Smooth muscle cell (in vitro differentiated cells): ENCODE results near the gene KCNN3. TPM values are rescaled to one million over a fixed set of nuclear protein-coding genes. Genes with fewer than 3 reads are reported as not detected.

Experiments
- DNase-seq: peaks from one replicate; lab custom pipeline; 2025; ENCODE audit not compliant: unreplicated experiment; lab: John Stamatoyannopoulos, UW
- H2AFZ ChIP-seq: fragments of 200-600 bp; sonication (generic); 2 replicates; pipeline ENCODE4 v1.6.0; 2016; ENCODE audit warnings: antibody characterized with exemption, low read depth, mild to moderate bottlenecking
- H3F3A ChIP-seq: fragments of 200-600 bp; sonication (generic); 2 replicates; pipeline ENCODE4 v1.6.0; 2017; ENCODE audit warnings: antibody characterized with exemption, low read depth
- H3K27ac ChIP-seq: fragments of 200-600 bp; sonication (generic); 2 replicates; pipeline ENCODE4 v1.5.1; 2016; ENCODE audit warnings: low read depth, mild to moderate bottlenecking
- H3K27me3 ChIP-seq: fragments of 200-600 bp; sonication (generic); 2 replicates; pipeline ENCODE4 v1.6.1; 2016; ENCODE audit warnings: low read depth, mild to moderate bottlenecking
- H3K36me3 ChIP-seq: fragments of 200-600 bp; sonication (generic); 2 replicates; pipeline ENCODE4 v1.5.1; 2016; ENCODE audit warnings: low read depth
- H3K4me1 ChIP-seq: fragments of 200-600 bp; sonication (generic); 2 replicates; pipeline ENCODE4 v1.5.1; 2016; ENCODE audit warnings: low read depth
- H3K4me2 ChIP-seq: fragments of 200-600 bp; sonication (generic); 2 replicates; pipeline ENCODE4 v1.6.0; 2016; ENCODE audit warnings: mild to moderate bottlenecking
- H3K4me3 ChIP-seq: fragments of 200-600 bp; sonication (generic); 2 replicates; pipeline ENCODE4 v1.5.1; 2016; ENCODE audit warnings: mild to moderate bottlenecking
- H3K79me2 ChIP-seq: fragments of 200-600 bp; sonication (generic); 2 replicates; pipeline ENCODE4 v1.6.0; 2016; ENCODE audit warnings: low read depth, mild to moderate bottlenecking
- H3K9ac ChIP-seq: fragments of 200-600 bp; sonication (generic); 2 replicates; pipeline ENCODE4 v1.6.0; 2016; ENCODE audit warnings: low read depth
- H3K9me3 ChIP-seq: fragments of 200-600 bp; sonication (generic); replicated peaks from 2 replicates; pipeline ENCODE4 v1.5.1; 2016; ENCODE audit warnings: low read depth
- H4K20me1 ChIP-seq: fragments of 200-600 bp; sonication (generic); 2 replicates; pipeline ENCODE4 v1.6.0; 2016; ENCODE audit warnings: low read depth
- CTCF ChIP-seq: fragments of 200-600 bp; sonication (generic); IDR thresholded peaks from 2 replicates; pipeline ENCODE4 v1.5.1; 2017; ENCODE audit warnings: borderline replicate concordance, mild to moderate bottlenecking, antibody characterized with exemption; ENCODE audit not compliant: insufficient read depth, poor library complexity, severe bottlenecking
- WGBS: methylation state at CpG from one replicate; pipeline ENCODE4 v1.1.7; 2016; ENCODE audit warnings: low lambda C conversion rate; 5-methylcytosine and 5-hydroxymethylcytosine counted together
- polyA plus RNA-seq: library from polyadenylated mRNA; unstranded; fragments of >200 nt; fragmentation: Nextera tagmentation; extraction: Ambion mirVana; gene quantifications from 2 replicates; pipeline ENCODE4 v1.2.1, GENCODE V29; 2016
- total RNA-seq: library from RNA; depleted of rRNA; stranded (reverse); fragments of >200 nt; gene quantifications from 2 replicates; pipeline ENCODE4 v1.2.3, GENCODE V29; 2014

Gene KCNN3
- total and polyA plus RNA-seq, 2 experiments from 2014 or later = 0.18 to 0.77 TPM

DNA sequence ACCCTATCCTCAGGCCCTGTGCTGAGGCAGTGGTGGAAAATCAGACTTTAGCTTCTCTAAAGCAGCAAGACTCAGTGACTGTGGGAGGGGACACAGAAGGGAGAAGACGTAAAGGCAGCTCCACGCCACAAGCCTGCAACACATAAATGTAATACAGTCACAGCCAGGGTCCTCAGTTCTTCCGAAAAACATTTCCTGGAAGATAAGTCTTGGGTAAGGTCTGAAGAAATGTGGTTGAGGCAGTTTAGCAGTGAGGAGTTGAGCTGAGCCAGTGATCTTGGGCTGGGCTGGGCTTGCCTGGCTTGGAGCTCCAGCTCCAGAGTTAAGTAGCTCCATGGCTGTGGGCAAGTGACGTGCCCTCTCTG is 134.3 kb downstream of the KCNN3 start:
- no peak for TF ChIP-seq CTCF
- H3K4me1 ChIP-seq = peaks cover 6% of the 10 kb centered on the region
- DNase-seq = no peak
- no peaks in the 10 kb centered on the region for H3K36me3 ChIP-seq
- 65% methylated on average over 4 of the region's 4 CpGs for WGBS
- no peak overlapping the region for H3K4me3 ChIP-seq
- H3K9me3 ChIP-seq = no peaks in the 10 kb centered on the region
- H3K9ac ChIP-seq = no peak overlapping the region
- no peaks in the 10 kb centered on the region for H3K79me2 ChIP-seq
- no peak overlapping the region for H2AFZ ChIP-seq
- H3F3A ChIP-seq = no peaks in the 10 kb centered on the region
- H3K27me3 ChIP-seq = no peaks in the 10 kb centered on the region
- no peak overlapping the region for H3K27ac ChIP-seq
- no peak overlapping the region for H3K4me2 ChIP-seq
- no peaks in the 10 kb centered on the region for H4K20me1 ChIP-seq

DNA sequence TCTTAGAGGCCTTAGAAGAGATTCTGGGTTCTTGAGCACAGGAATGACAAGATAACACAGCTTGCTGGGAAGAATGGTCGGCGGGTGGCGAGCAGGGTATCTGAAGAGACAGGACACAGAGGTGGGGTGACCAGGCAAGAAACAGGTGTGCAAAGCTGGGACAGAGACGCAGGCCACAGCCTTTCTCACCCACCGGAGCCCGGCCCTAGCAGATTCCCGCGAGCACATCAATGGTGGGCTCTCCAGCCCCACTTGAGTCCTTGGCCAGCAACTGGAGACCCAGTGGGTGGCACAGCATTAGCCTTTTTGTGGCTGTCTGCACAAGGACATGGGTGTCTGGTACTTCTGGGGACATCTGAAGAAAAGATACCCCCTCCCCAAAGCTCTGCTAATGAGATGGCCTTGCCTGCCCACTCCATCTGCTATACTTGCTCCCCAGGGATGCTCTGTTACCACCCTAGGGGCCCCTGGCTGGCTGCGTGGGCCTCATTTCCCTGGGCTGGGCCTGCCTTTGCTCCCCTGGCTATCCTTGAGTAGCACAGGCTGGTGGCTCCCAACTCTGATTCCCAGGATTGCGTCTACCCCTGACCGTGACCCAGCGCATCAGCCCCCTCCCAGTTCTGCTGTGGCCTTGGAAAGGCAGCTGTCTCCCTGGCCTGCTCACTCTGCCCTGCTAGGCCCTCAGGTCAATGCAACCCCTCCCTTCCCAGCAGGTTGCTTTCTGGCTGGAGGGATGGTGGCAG is 134.8 kb downstream of the KCNN3 start:
- H2AFZ ChIP-seq = no peak overlapping the region
- H3K27ac ChIP-seq = no peak overlapping the region
- no peaks in the 10 kb centered on the region for H3K79me2 ChIP-seq
- TF ChIP-seq CTCF = no peak
- WGBS = 95% methylated on average over 12 of the region's 12 CpGs
- H3K4me2 ChIP-seq = no peak overlapping the region
- H3K4me1 ChIP-seq = peaks cover 10% of the 10 kb centered on the region
- no peak overlapping the region for H3K4me3 ChIP-seq
- H4K20me1 ChIP-seq = no peaks in the 10 kb centered on the region
- DNase-seq = no peak
- no peak overlapping the region for H3K9ac ChIP-seq
- H3K9me3 ChIP-seq = no peaks in the 10 kb centered on the region
- no peaks in the 10 kb centered on the region for H3K27me3 ChIP-seq
- H3F3A ChIP-seq = no peaks in the 10 kb centered on the region
- no peaks in the 10 kb centered on the region for H3K36me3 ChIP-seq

DNA sequence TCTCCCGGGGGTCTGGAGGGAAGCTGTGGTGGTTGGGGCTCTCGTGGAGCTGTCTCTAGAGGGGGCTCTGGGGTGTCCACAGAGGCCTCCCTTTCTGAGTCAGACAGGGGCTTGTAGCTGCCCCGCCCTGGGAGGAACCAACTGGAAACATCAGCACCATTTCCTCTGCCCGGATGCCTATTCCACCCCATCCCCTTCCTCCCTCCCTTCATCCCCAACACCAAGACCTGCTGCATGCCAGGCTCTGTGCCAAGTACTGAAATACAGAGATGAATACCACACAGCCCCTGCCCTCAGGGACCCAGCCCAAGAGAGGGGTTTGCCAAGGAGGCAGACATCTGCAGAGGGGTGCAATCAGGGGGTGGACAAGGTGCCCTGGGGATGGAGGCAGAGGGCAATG is 136.5 kb downstream of the KCNN3 start:
- Histone ChIP-seq H3K4me3 (no peak overlapping the region), H3K27ac (no peak overlapping the region), H3K36me3 (no peaks in the 10 kb centered on the region), H3K79me2 (no peaks in the 10 kb centered on the region), H2AFZ (no peak overlapping the region), H3F3A (peaks cover 3% of the 10 kb centered on the region), H3K9me3 (no peaks in the 10 kb centered on the region), H3K4me2 (no peak overlapping the region), H4K20me1 (no peaks in the 10 kb centered on the region), H3K9ac (no peak overlapping the region), H3K27me3 (no peaks in the 10 kb centered on the region), H3K4me1 (peaks cover 10% of the 10 kb centered on the region)
- TF ChIP-seq CTCF = no peak
- 98% methylated on average over 4 of the region's 4 CpGs for WGBS
- DNase-seq = no peak

- Histone ChIP-seq H3K36me3 (no peaks in the 10 kb centered on the region), H3F3A (peaks cover 3% of the 10 kb centered on the region), H2AFZ (no peak overlapping the region), H3K4me3 (no peak overlapping the region), H3K27me3 (no peaks in the 10 kb centered on the region), H3K27ac (peak overlapping the region; percentile 42), H3K4me1 (peaks cover 10% of the 10 kb centered on the region), H3K9me3 (no peaks in the 10 kb centered on the region), H3K4me2 (peak overlapping the region; percentile 5), H3K9ac (peak overlapping the region; percentile 22), H3K79me2 (no peaks in the 10 kb centered on the region), H4K20me1 (no peaks in the 10 kb centered on the region)
- WGBS = 41% methylated on average over 10 of the region's 10 CpGs
- no peak for TF ChIP-seq CTCF
- DNase-seq = no peak
Measured at GRCh38 chr1:154730986-154731489, 139.0 kb downstream of the KCNN3 start.
